ENCODE results near the gene GOPC.

GOPC gene

DNA sequence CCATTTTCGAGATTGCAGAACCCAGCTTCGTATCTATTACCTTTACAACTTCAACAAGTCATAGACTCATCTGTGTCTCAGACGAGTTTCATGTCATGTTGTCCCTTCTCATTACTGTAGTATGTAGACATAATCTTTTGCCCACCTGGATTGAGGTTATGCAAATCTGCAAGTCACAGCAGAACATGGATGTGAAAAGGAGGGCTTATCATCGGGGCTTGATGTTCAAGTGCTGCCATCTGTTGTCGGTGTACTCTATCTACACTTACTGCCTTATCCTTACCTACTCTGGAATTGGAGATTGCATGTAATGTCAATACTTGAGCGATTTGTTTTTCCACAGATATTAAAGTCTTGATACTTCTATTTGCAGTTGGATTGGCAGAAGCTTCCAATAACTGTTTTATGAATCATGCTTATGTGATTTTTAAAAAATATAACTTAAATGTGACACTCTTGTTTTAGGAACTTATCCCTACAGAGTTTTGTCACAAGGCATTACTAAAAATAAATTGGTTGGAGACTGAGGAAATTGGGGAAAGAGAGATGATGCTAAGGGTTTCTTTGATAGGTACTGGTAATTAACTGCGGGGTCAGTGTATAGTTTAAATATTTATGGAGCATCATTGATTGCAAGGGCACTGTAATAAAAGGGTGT, 3.0 kb upstream of the GOPC start:
- Histone ChIP-seq H3K4me3 (no peak overlapping the region), H3K27ac (no peak overlapping the region)
- no peak for DNase-seq (ENCODE audit: low spot score)

DNA sequence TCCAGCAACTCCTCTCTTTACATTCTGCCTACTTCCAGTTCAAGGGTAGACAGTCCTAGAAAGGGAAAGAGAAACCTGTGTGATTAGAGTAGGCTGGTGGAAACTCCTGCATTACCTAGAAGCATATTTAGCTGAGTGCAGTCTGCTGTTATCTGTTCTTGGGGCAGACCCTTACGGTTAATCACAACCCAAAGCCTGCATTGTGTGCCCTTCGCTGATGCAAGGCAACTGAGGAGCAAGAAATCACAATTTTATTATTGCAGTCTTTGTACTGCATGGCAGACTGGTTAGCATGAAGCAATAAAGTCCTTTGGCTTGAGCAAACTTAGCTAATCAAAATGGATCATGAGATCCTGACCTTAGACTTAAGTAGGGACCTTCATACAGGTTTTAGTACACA, 1.5 kb upstream of the GOPC start:
- DNase-seq (ENCODE audit: low spot score), result no peak
- TF ChIP-seq, protein P1, sequence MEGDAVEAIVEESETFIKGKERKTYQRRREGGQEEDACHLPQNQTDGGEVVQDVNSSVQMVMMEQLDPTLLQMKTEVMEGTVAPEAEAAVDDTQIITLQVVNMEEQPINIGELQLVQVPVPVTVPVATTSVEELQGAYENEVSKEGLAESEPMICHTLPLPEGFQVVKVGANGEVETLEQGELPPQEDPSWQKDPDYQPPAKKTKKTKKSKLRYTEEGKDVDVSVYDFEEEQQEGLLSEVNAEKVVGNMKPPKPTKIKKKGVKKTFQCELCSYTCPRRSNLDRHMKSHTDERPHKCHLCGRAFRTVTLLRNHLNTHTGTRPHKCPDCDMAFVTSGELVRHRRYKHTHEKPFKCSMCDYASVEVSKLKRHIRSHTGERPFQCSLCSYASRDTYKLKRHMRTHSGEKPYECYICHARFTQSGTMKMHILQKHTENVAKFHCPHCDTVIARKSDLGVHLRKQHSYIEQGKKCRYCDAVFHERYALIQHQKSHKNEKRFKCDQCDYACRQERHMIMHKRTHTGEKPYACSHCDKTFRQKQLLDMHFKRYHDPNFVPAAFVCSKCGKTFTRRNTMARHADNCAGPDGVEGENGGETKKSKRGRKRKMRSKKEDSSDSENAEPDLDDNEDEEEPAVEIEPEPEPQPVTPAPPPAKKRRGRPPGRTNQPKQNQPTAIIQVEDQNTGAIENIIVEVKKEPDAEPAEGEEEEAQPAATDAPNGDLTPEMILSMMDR (IDR thresholded peaks at IDR 0.05), result no peak
- no peak overlapping the region for H3K4me3 ChIP-seq

More for the DNA sequence above, 3.0 kb upstream of the GOPC start:
- TF ChIP-seq, protein P1 (IDR thresholded peaks at IDR 0.05), result peak; percentile 21

DNA sequence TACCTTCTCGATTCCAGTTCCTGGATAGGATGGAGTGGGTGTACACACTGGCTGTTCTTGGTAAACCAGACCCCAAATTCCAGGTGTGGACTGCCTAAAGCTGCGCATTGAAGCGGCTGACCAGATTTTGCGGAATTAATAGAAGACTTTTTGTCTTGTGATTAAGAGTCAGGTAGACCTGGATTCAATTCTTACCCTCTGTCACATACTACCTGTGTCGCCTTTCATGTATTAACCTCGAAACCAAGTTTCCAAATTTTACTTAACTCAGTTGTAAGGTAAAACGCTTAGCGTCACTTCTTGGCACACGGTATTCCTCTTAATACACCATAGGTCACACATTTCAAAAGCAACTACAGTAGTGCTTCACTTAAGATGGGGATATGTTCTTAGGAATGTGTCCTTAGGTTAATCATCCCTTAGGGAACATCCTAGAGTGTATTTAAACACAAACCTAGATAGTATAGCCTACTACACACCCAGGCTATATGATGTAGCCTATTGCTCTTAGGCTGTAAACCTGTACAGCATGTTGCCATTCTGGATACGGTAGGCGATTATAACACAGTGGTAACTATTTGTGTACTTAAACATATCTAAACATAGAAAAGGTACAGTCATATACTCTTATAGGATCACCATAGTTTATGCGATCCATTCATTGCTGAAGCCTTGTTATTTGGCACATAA, 733 bp upstream of the GOPC start:
- H3K27ac ChIP-seq, result peak overlapping the region; percentile 83 to 96
- TF ChIP-seq, protein P1 (IDR thresholded peaks at IDR 0.05), result no peak
- no peak for DNase-seq (ENCODE audit: low spot score)
- peak overlapping the region; percentile 99 for H3K4me3 ChIP-seq

More for the DNA sequence above, 1.5 kb upstream of the GOPC start:
- no peak overlapping the region for H3K27ac ChIP-seq

DNA sequence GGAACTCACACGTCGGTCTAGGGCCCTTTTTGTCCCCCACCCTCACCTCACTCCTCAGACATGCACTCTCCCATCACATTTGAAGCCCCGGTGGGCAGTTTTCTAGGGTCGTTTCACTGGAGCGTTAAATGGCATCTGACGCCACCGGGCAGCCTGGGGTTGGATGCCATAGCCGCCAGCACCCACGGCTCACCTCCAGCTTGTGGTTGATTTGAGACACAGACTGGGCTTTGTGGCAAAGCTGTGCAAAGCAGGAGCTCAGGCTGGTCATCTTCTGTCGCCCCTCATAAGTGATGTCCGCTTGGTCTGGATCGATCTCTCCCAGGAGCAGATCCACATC, 530 bp downstream of the GOPC start:
- no peak for DNase-seq (ENCODE audit: low spot score)
- peak overlapping the region; percentile 83 to 96 for H3K27ac ChIP-seq
- H3K4me3 ChIP-seq, result peak overlapping the region; percentile 99
- TF ChIP-seq, protein P1 (IDR thresholded peaks at IDR 0.05), result no peak

DNA sequence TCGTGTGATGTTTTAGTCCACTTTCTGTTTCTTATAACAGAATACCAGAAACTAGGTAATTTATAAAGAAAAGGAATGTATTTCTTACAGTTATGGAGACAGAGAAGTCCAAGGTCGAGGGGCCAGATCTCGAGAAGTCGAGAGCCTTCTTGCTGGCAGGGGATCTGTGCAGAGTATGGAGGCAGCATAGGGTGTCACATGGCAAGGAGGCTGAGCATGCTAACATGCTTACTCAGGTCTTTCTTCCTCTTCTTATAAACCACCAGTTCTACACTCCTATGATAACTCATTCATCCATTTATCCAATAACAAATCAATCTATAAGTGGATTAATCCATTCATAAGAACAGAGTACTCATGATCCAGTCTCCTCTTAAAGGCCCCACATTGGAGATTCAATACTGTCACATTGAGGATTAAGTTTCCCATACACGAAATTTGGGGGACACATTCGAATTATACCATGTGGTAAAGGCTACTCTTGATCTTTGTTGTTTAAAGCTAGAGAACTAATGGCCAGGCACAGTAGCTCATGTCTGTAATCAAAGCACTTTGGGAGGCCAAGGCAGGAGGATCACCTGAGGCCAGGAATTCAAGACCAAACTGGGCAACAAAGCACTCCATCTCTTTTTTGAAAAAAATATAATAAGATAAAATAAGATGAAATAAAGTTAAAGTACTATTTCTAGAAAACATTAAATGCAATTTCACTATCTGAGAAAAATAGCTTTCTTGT, 2.1 kb downstream of the GOPC start:
- TF ChIP-seq, protein P1 (IDR thresholded peaks at IDR 0.05), result no peak
- peak overlapping the region; percentile 42 for H3K4me3 ChIP-seq
- DNase-seq (ENCODE audit: low spot score), result no peak
- H3K27ac ChIP-seq, result no peak overlapping the region

DNA sequence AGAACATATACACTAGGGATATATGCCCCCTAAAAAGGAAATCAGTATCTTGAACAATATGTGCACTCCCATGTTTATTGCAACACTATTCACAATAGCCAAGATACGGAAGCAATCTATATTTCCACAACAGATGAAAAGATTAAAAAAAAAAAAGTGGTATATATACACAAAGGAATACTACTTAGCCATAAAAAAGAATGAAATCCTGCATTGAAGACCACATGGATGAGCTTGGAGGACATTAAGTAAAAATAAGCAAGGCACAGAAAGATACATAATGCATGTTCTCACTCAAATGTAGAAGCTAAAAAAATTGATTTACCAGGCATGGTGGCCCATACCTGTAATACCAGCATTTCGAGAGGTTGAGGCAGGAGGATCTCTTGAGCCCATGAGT, 4.6 kb downstream of the GOPC start:
- Histone ChIP-seq H3K4me3 (no peak overlapping the region), H3K27ac (no peak overlapping the region)
- TF ChIP-seq, protein P1 (IDR thresholded peaks at IDR 0.05), result no peak
- no peak for DNase-seq (ENCODE audit: low spot score)

All from coronary artery (tissue), 2 donors.